Activated T-cell treated with anti-CD3 and anti-CD28 coated beads, Interleukin-2, amount 50 U/mL, for 48 hours (primary cell): ENCODE measurements around the gene GRIP1.

Experiments used
- DNase-seq, 2 experiments: peaks; one replicate each; pipeline ENCODE4 v3.0.0-alpha.2; 2020

GRIP1 gene

GRCh38 chr12:66365718-66366490 is 313.0 kb downstream of the GRIP1 start:
- DNase-seq: no peak

GRCh38 chr12:66361703-66362102 is 317.2 kb downstream of the GRIP1 start:
- DNase-seq: no peak

- no peak for DNase-seq
Measured at GRCh38 chr12:66359300-66359699, 319.6 kb downstream of the GRIP1 start.

GRCh38 chr12:66354291-66354690 is 324.6 kb downstream of the GRIP1 start:
- no peak for DNase-seq

GRCh38 chr12:66352899-66353298 is 326.0 kb downstream of the GRIP1 start:
- no peak for DNase-seq

- DNase-seq: no peak
Measured at GRCh38 chr12:66352197-66352596, 326.7 kb downstream of the GRIP1 start.

GRCh38 chr12:66351301-66351700 is 327.6 kb downstream of the GRIP1 start:
- DNase-seq: no peak

- no peak for DNase-seq
Measured at GRCh38 chr12:66345956-66346355, 332.9 kb downstream of the GRIP1 start.

GRCh38 chr12:66345212-66345611 is 333.7 kb downstream of the GRIP1 start:
- no peak for DNase-seq

- no peak for DNase-seq
Measured at GRCh38 chr12:66341126-66341525, 337.8 kb downstream of the GRIP1 start.

GRCh38 chr12:66340131-66340530 is 338.7 kb downstream of the GRIP1 start:
- DNase-seq: no peak

GRCh38 chr12:66337381-66338010 is 341.4 kb downstream of the GRIP1 start:
- DNase-seq: no peak

GRCh38 chr12:66335746-66336145 is 343.1 kb downstream of the GRIP1 start:
- no peak for DNase-seq

GRCh38 chr12:66331814-66332213 is 347.1 kb downstream of the GRIP1 start:
- DNase-seq: no peak

- DNase-seq: no peak
Measured at GRCh38 chr12:66331016-66331415, 347.9 kb downstream of the GRIP1 start.

GRCh38 chr12:66329941-66330340 is 348.9 kb downstream of the GRIP1 start:
- no peak for DNase-seq

- no peak for DNase-seq
Measured at GRCh38 chr12:66323017-66323416, 355.9 kb downstream of the GRIP1 start.

- DNase-seq: no peak
Measured at GRCh38 chr12:66321435-66321834, 357.4 kb downstream of the GRIP1 start.

- no peak for DNase-seq
Measured at GRCh38 chr12:66320996-66321395, 357.9 kb downstream of the GRIP1 start.

GRCh38 chr12:66319266-66319954 is 359.5 kb downstream of the GRIP1 start:
- DNase-seq: no peak

GRCh38 chr12:66314278-66314677 is 364.6 kb downstream of the GRIP1 start:
- DNase-seq: no peak

- DNase-seq: no peak
Measured at GRCh38 chr12:66312189-66312588, 366.7 kb downstream of the GRIP1 start.

GRCh38 chr12:66309606-66310005 is 369.3 kb downstream of the GRIP1 start:
- no peak for DNase-seq

GRCh38 chr12:66304296-66304900 is 374.5 kb downstream of the GRIP1 start:
- no peak for DNase-seq
